Pancreas (tissue), 10 donors: ENCODE results near the gene PACRG. TPM values are rescaled to one million over a fixed set of nuclear protein-coding genes. Genes with fewer than 3 reads are reported as not detected.
A peak's percentile ranks its signal among the peaks of the same experiment; 100 is the strongest.

Experiments
- ATAC-seq, 4 donors: fragments of 200-7000 bp; cut with Tn5 transposase; one replicate each; pipeline versions ENCODE4 v1.8.0 to v1.9.1; 2020; ENCODE audit warnings: mild to moderate bottlenecking in 4 of 4, moderate library complexity in 4 of 4
- DNase-seq, 6 donors: peaks; one replicate each; pipeline ENCODE4 v3.0.0-alpha.2; 2020
- FAIRE-seq: peaks from 2 replicates; lab custom pipeline; 2012; peaks lifted over from hg19 to GRCh38; lab: Jason Lieb, UNC
- H3K27ac ChIP-seq, 4 donors: fragments of 200-600 bp; sonication (generic); 1 replicate in 3 of 4; 2 replicates in 1 of 4; pipeline versions ENCODE4 v1.5.0 to v1.8.0; 2020
- H3K27me3 ChIP-seq, 4 donors: fragments of 200-600 bp; one replicate each; pipeline ENCODE4 v1.8.0; 2021
- H3K36me3 ChIP-seq, 3 donors: fragments of 200-600 bp; sonication (generic) in 1 of 3; one replicate each; pipeline versions ENCODE4 v1.5.0 to v1.8.0; 2020 to 2021
- H3K4me1 ChIP-seq, 3 donors: fragments of 200-600 bp; one replicate each; pipeline ENCODE4 v1.8.0; 2021
- H3K4me3 ChIP-seq, 4 donors: fragments of 200-600 bp; sonication (generic) in 2 of 4; one replicate each; pipeline versions ENCODE4 v1.5.0 to v1.8.0; 2020 to 2021
- H3K9me3 ChIP-seq, 4 donors: fragments of 200-600 bp; one replicate each; pipeline ENCODE4 v1.8.0; 2021
- CTCF ChIP-seq, 4 donors: fragments of 200-600 bp; sonication (generic) in 3 of 4; IDR thresholded peaks; one replicate each; pipeline versions ENCODE4 v1.5.0 to v1.8.0; 2021; ENCODE audit warnings: antibody characterized with exemption in 4 of 4
- WGBS, 2 donors: extraction: QIAGEN DNeasy Blood & Tissue Kit; methylation state at CpG; one replicate each; pipeline ENCODE4 v1.1.7; 2013; 5-methylcytosine and 5-hydroxymethylcytosine counted together
- intact Hi-C, 3 donors: fragments of 100-400 bp; cut with DNase I; formaldehyde crosslinking; loops; one replicate each; pipeline versions ENCODE4 v1.11.1 to v1.14.2; 2022
- polyA plus RNA-seq, 2 donors: library from polyadenylated mRNA; stranded (reverse); fragments of 200-250 nt; gene quantifications; one replicate each; pipeline ENCODE4 v1.2.3, GENCODE V29; 2013
- total RNA-seq, 6 donors: library from RNA; stranded (reverse); fragmentation: NEBNext Ultra II Directional in 4 of 6; extraction: Animal tissue kit (Norgen Biotek cat#: 25700) in 4 of 6; gene quantifications; one replicate each; pipeline versions ENCODE4 v1.2.1 to v1.2.4, GENCODE V29; 2021 to 2023
- donor health status: healthy with polysubstance abuse.
- donor health status: DM: no; HTN: no; CAD: no; lungs with moderate emphysema.
- donor health status: DM: no; HTN: no; CAD: no.
- donor health status: control.
- donor health status: control.
- donor health status: Bipolar disorder and iron deficiency.
- donor health status: DM: yes; HTN: yes; CAD: no.
- donor health status: DM: no; HTN: no; CAD: no.
- donor health status: DM: no; HTN: no; CAD: no.
- donor health status: DM: yes; HTN: yes; CAD: no.

Gene PACRG
- total and polyA plus RNA-seq, 8 donors, result 2.5 to 7.1 (median 3.5) TPM

GRCh38 chr6:163341224-163342061 is 613.7 kb downstream of the PACRG start:
- intact Hi-C loops, result no loop called here
- ATAC-seq (no peak), DNase-seq (no peak), FAIRE-seq (no peak)
- Histone ChIP-seq H3K4me3 (no peak overlapping the region), H3K36me3 (no peaks in the 10 kb centered on the region), H3K4me1 (no peaks in the 10 kb centered on the region), H3K27me3 (no peaks in the 10 kb centered on the region), H3K27ac (no peak overlapping the region), H3K9me3 (no peaks in the 10 kb centered on the region)
- TF ChIP-seq CTCF (IDR thresholded peaks at IDR 0.05), result no peak
- WGBS, 2 donors, result 81% methylated on average over 16 of the region's 16 CpGs

- TF ChIP-seq CTCF (IDR thresholded peaks at IDR 0.05), result no peak
- ATAC-seq, result no peak
- no peak overlapping the region for H3K4me3 ChIP-seq
- no peak overlapping the region for H3K27ac ChIP-seq
- DNase-seq, result no peak
- H3K27me3 ChIP-seq, result no peaks in the 10 kb centered on the region
- no peaks in the 10 kb centered on the region for H3K9me3 ChIP-seq
- no peaks in the 10 kb centered on the region for H3K4me1 ChIP-seq
- H3K36me3 ChIP-seq, result no peaks in the 10 kb centered on the region
- 80 to 84% methylated on average over 24 of the region's 24 CpGs for WGBS, 2 donors
- intact Hi-C loops, result no loop called here
- no peak for FAIRE-seq
Observed at GRCh38 chr6:163342571-163343539, 615.1 kb downstream of the PACRG start.

DNA sequence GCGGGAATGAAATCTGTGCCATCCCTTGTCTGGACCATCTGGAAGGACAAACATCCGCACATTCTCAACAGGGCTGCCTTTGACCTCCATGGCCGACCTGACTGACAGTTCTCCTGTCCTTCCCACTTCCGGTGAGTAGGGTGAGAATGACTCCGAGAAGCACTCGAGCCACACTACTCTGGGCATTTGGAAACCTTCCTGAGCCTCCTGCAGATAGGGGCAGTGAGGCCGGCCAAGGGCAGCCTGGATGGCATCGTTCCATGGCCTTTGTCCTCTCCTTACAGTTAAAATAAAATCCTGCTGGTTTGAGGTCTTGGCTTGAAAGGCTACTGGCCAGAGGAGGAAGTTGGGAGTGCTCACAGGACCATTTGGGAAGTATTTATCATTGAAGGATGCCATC is 615.8 kb downstream of the PACRG start:
- Histone ChIP-seq H3K4me3 (no peak overlapping the region), H3K36me3 (no peaks in the 10 kb centered on the region), H3K27ac (no peak overlapping the region), H3K27me3 (no peaks in the 10 kb centered on the region), H3K9me3 (no peaks in the 10 kb centered on the region), H3K4me1 (no peaks in the 10 kb centered on the region)
- no peak for FAIRE-seq
- intact Hi-C loops, result no loop called here
- no peak for ATAC-seq
- no peak for TF ChIP-seq CTCF (IDR thresholded peaks at IDR 0.05)
- no peak for DNase-seq
- 79 to 82% methylated on average over 8 of the region's 8 CpGs for WGBS, 2 donors

GRCh38 chr6:163344411-163344810 is 616.6 kb downstream of the PACRG start:
- no peaks in the 10 kb centered on the region for H3K4me1 ChIP-seq
- no peak overlapping the region for H3K27ac ChIP-seq
- FAIRE-seq (no peak), ATAC-seq (peak in 1 of 4 donors; percentile 26), DNase-seq (no peak)
- intact Hi-C loops, result no loop called here
- H3K27me3 ChIP-seq, result no peaks in the 10 kb centered on the region
- H3K9me3 ChIP-seq, result no peaks in the 10 kb centered on the region
- TF ChIP-seq CTCF (IDR thresholded peaks at IDR 0.05), result no peak
- no peaks in the 10 kb centered on the region for H3K36me3 ChIP-seq
- 81 to 84% methylated on average over 8 of the region's 8 CpGs for WGBS, 2 donors
- H3K4me3 ChIP-seq, result no peak overlapping the region
